ENCODE measurements around the gene STIP1. TPM values are rescaled to one million over a fixed set of nuclear protein-coding genes. Genes with fewer than 3 reads are reported as not detected.

STIP1 gene
- total and polyA plus RNA-seq, 10 of the 15 experiments (the other 5 are each of a cell fraction or from before 2014, with no cell fraction given), result 25.2 to 291 (median 191) TPM

- no peaks in the 10 kb centered on the region for H3K27me3 ChIP-seq (replicated peaks in 1 of 2; ENCODE audit: control insufficient read depth in 2 of 2, insufficient read depth in 2 of 2, low read length in 1 of 2)
- WGBS (ENCODE audit: insufficient coverage, insufficient replicate concordance, low lambda C conversion rate, missing lambda C conversion rate), result 100% methylated on average over 2 of the region's 2 CpGs
- DNase-seq (ENCODE audit: low read depth, low spot score) (no peak), FAIRE-seq (no peak), ATAC-seq (no peak)
- ChIA-PET POLR2A (no interaction called here), SMC1A (ENCODE audit: uncharacterized antibody, unreplicated experiment) (interaction anchor here (0.6 to 1.5 kb wide), 2 partner anchors 8 to 342 kb away, joined by 3 to 5 read pairs; partner anchors contain the start of gene FERMT3), RAD21 (ENCODE audit: unreplicated experiment) (no interaction called here), CTCF (interaction anchor here (1.6 kb wide), 1 partner anchor 102 kb away, joined by 5 read pairs; the partner anchor contains the start of gene CATSPERZ)
- no peaks in the 10 kb centered on the region for H3K4me1 ChIP-seq (ENCODE audit: control insufficient read depth, insufficient read depth, low read length)
- no TSS peak for BruUV-seq (replicated peaks)
- no peak for TF ChIP-seq NFXL1 (IDR thresholded peaks at IDR 0.05; ENCODE audit: borderline replicate concordance)
- TF ChIP-seq STAT1 (conservative IDR thresholded peaks at IDR 0.05), result no peak
- no peak for TF ChIP-seq CHD1 (IDR thresholded peaks at IDR 0.05; ENCODE audit: low read depth, low read length)
- TF ChIP-seq ZNF217 (IDR thresholded peaks at IDR 0.05), result no peak
- TF ChIP-seq FOS (IDR thresholded peaks at IDR 0.05; ENCODE audit: borderline replicate concordance, extremely low read depth, insufficient read length), result no peak
- no peak for TF ChIP-seq GATAD2B (conservative IDR thresholded peaks at IDR 0.05; ENCODE audit: low read depth)
- TF ChIP-seq KAT2A (conservative IDR thresholded peaks at IDR 0.05; ENCODE audit: control insufficient read depth, low read depth, low read length), result no peak
- no peak for TF ChIP-seq TCF7 (IDR thresholded peaks at IDR 0.05; ENCODE audit: borderline replicate concordance)
- no peak for TF ChIP-seq SPI1 (IDR thresholded peaks at IDR 0.05; ENCODE audit: borderline replicate concordance, insufficient read depth, low read depth, low read length)
- TF ChIP-seq TAF1 (IDR thresholded peaks at IDR 0.05; ENCODE audit: borderline replicate concordance, low read depth, low read length), result no peak
- TF ChIP-seq SMAD1 (IDR thresholded peaks at IDR 0.05; ENCODE audit: low read depth, partially characterized antibody), result no peak
- TF ChIP-seq RAD21 (IDR thresholded peaks at IDR 0.05; ENCODE audit: insufficient read depth, low read depth, low read length), result no peak
- no peak for TF ChIP-seq NRF1 (conservative IDR thresholded peaks at IDR 0.05; ENCODE audit: low read depth, low read length)
- TF ChIP-seq YY1 (IDR thresholded peaks at IDR 0.05; ENCODE audit: low read depth, low read length), result no peak
- TF ChIP-seq CHD4 (IDR thresholded peaks at IDR 0.05), result no peak
- no peak for TF ChIP-seq SREBF2 (IDR thresholded peaks at IDR 0.05; ENCODE audit: low read length)
- TF ChIP-seq BMI1 (IDR thresholded peaks at IDR 0.05; ENCODE audit: borderline replicate concordance), result no peak
- no peaks in the 10 kb centered on the region for H4K20me1 ChIP-seq (ENCODE audit: control insufficient read depth, insufficient read depth)
- no peak overlapping the region for H2AFZ ChIP-seq (ENCODE audit: control insufficient read depth, low read depth, low read length)
- H3K27ac ChIP-seq (ENCODE audit: control insufficient read depth, insufficient read depth), result no peak overlapping the region
- intact Hi-C loops (cut with micrococcal nuclease; ENCODE audit: unreplicated experiment) (no loop called here), in situ Hi-C loops (cut with MboI) (no loop called here)
- peaks cover 46 to 51% of the 10 kb centered on the region in 2 experiments for H3K36me3 ChIP-seq (ENCODE audit: control insufficient read depth in 2 of 2, insufficient read depth in 2 of 2, low read length in 1 of 2)
- H3K9ac ChIP-seq (ENCODE audit: control insufficient read depth, insufficient read depth, low read length), result no peak overlapping the region
- H3K79me2 ChIP-seq (ENCODE audit: control insufficient read depth, insufficient read depth, low read length), result no peaks in the 10 kb centered on the region
- no peaks in the 10 kb centered on the region for H3K9me3 ChIP-seq (replicated peaks; ENCODE audit: control insufficient read depth, insufficient read depth, low read length)
- no peak overlapping the region for H3K4me3 ChIP-seq
- no peak overlapping the region for H3K4me2 ChIP-seq (ENCODE audit: control insufficient read depth, insufficient read depth)
Observed at GRCh38 chr11:64198511-64198910, 12.5 kb downstream of the STIP1 start.

All from GM12878 (cell line).